DMS53 (cell line): ENCODE measurements around the gene KLHL34.

Experiments
- DNase-seq: peaks from one replicate; lab custom pipeline; 2025; lab: John Stamatoyannopoulos, UW

Gene KLHL34

GRCh38 chrX:21656587-21657317 is 1.4 kb downstream of the KLHL34 start:
- no peak for DNase-seq

- no peak for DNase-seq
Observed at GRCh38 chrX:21655901-21656586, 2.1 kb downstream of the KLHL34 start.

DNA sequence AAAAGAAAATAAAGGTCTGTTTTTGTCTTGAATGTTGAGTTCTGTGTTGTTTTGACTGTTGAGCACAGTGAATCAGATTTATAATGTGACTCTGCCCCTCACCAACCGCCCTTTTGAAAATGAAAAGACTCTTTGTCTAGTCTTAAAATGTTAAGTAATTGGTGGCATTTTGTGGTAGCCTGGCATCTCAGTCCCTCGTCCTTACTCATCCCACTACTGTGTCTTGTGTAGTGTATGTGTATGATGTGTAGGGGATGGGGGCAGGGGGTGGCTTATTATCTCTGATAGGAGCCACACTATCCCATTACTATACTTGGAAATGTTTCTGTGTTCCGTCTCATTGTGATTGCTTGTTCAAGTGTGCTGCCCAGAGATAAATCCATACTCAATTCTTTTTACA is 12.2 kb downstream of the KLHL34 start:
- no peak for DNase-seq

DNA sequence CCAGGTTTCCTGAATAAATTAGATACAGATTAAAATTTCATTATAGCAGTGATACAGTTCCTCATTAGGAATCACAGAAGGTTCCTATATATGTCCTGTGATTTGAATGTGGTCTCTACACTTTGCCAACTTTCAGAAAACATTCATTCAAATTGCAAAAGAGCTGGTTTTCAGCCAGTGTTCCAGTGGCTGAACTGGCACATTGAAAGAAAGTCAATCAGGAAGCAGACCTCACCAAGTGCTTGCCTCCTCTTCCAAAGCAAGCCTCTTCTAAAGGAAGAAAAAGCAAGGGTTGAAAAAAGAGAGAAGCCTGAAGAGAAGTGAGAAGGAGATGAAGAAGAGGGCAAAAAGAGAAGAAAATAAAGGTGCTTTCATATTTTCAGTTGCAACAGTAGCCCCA is 12.7 kb downstream of the KLHL34 start:
- no peak for DNase-seq

- no peak for DNase-seq
Observed at GRCh38 chrX:21639775-21640174, 18.4 kb downstream of the KLHL34 start.

DNA sequence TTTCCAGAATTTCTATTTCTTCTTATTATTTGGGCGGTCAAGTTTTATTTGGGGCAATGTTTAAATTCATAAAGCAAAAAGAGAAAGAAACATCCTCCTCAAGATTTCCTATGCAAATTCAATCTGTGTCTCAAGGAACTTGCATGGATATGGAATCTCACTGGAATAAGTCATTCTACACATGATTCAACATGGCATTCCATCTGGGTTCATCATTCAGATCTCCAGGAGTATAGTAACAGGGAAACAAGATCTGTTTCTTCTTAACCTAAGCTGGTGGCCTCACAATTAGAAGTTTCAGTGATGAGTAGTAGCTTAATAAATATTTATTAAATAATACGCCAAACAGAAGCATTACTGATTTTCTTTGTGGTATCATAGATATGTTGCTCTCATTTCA is 19.8 kb downstream of the KLHL34 start:
- no peak for DNase-seq

DNA sequence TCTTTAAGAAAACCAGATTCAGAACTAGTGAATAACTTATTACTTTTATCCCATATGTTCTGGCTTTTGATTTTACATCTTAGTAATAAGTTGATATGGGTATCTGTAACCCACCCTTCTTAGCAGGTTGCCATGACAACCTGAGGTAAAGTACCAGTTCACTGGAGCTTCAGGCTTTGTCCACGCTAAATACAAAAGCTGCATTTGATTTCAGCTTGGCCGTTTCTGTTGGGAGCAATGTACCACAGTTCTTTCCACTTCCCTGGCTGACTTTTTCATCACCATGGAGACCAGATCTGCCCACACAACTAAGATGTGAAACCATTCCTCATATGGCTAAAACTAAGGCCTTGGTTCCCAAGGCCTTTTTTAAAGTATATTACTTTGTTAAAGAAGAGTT is 26.1 kb downstream of the KLHL34 start:
- no peak for DNase-seq

DNA sequence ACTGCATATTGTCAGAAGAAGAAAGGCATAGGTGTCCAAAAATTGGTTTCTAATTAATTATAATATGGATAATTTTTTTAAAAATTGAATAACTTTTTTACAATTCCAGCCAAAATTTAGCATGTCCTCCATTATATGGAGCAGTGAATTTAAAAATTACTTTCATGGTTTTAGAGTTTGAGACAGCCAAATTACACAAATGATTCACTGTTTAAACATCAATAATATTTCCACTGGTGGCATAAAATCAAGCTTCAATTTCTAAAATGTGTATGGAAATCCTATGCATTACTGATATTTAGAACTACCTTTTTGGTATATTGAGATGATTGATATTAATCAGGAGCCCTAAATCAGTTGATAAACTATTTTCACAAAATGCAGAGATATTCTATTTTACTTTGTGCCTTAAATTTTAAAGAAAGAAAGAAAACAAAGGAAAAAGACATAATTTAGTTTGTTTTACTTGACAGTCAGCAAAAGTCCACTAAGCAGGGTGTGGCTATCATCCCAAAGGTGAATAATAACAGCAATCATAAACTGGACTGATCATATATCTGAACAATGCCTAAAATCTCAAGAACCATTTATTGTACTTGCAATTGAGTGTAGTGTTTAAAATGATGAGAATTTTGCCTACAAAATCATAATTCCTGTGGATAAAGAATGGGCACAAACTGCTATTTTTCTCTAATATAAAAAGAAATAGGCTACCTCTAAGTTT is 34.2 kb downstream of the KLHL34 start:
- no peak for DNase-seq

GRCh38 chrX:21620234-21620633 is 37.9 kb downstream of the KLHL34 start:
- no peak for DNase-seq

DNA sequence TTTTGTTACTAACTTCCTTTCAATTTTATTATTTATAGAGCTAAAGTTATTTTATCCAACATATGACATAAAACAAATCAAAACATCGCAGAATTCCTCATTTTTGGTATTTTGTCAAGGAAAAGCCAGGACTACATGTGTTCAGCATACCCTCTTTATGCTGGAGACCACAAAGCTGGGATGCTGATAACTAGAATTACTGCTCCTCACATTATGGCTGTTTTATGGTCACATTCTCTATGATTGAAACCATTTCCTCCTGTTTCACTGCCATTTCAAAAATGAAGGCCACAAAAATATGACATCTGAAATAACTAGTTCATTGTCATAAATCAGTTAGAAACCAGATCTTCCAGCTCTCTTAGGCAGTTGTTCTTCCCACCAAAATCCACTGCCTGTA is 41.7 kb downstream of the KLHL34 start:
- DNase-seq, result no peak

DNA sequence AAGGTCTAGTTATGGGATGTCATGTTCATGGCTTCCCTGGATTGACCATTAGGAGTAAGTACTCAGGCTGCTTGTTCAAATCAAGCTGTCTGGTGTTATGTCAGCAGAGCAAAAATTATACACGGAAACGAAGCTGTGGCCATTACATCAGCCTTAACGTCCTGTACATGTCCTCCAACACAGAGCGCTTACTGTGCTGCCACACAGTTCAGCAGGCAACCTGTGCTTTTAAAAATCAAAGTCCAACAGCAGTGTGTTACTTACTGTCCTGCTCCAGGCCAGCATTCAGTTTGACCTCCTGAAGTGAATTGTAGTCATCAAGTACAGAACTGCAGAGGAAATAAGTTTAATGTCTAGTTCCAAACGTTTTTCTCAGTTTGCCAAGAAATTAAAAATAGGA is 46.0 kb downstream of the KLHL34 start:
- no peak for DNase-seq

GRCh38 chrX:21610168-21610567 is 48.0 kb downstream of the KLHL34 start:
- no peak for DNase-seq

DNA sequence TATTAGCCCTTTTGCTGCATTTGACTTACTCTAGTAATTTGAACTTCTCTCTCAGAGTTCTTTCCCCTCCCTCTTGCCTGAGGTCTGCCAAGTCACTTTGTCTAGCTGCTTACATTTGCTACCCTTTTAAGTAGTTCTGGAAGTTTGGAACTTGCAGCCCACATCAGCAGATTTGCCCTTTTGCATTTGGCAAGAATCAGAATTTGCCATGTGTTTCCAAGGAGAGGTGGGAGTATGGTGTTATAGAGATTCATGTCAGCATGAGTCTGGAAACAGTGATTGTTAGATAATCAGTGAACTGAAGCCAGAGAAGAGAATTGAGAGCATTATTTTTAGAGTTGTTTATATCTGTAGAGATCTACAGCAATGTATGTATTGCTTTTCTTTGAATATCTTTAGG is 52.1 kb downstream of the KLHL34 start:
- no peak for DNase-seq
